ENCODE data around the gene CKLF.
"Not testable (repeated sequence)": the region's sequence is repeated elsewhere in the genome, so short reads cannot be mapped to it uniquely, and the experiment has no call there.

Gene CKLF

DNA sequence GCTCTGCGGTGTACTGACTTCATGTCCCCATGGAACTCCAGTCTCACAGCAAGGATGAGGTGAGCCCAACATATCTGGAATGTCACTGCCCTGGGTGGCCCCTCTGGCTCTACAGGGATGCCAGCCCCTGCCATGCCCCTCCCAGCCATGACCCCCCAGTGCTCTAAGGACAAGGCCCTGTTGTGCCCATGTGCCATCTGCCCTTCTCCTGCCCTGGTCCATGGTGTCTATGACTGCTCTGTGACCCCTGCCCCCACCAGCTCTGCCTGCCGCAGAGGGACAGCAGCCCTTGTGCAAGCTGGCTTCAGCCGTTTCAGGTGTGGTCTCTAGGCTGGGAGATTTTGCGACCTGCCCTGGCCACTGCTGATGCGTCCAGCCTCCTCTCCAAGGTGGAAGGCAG lies 42.8 kb upstream of the CKLF start:
- DNase-seq (ENCODE audit: low read depth): no peak
- TF ChIP-seq, protein P1, sequence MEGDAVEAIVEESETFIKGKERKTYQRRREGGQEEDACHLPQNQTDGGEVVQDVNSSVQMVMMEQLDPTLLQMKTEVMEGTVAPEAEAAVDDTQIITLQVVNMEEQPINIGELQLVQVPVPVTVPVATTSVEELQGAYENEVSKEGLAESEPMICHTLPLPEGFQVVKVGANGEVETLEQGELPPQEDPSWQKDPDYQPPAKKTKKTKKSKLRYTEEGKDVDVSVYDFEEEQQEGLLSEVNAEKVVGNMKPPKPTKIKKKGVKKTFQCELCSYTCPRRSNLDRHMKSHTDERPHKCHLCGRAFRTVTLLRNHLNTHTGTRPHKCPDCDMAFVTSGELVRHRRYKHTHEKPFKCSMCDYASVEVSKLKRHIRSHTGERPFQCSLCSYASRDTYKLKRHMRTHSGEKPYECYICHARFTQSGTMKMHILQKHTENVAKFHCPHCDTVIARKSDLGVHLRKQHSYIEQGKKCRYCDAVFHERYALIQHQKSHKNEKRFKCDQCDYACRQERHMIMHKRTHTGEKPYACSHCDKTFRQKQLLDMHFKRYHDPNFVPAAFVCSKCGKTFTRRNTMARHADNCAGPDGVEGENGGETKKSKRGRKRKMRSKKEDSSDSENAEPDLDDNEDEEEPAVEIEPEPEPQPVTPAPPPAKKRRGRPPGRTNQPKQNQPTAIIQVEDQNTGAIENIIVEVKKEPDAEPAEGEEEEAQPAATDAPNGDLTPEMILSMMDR (IDR thresholded peaks at IDR 0.05; ENCODE audit: insufficient read depth, low read depth, low read length, missing control alignments): no peak
- H3K4me3 ChIP-seq (ENCODE audit: low read depth, low read length): no peak overlapping the region

DNA sequence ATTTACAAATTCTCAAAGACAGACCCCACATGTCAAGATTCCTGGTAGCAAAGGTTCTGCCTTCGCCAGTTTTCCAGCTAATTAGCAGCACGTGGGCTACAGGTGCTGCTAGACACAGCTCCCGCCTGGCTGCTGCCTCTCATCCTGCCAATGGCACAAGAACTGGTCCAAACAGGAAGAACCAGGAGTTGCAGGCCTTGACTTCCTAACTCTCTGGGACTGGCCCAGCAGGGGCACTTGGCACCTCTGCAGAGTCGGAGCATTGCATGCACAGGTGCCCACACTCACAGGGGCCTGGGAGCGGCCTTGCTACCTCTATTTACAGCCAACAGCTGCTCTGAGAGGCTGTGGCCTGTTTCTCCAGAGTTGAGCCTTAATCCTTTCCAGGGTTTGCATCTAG lies 42.1 kb upstream of the CKLF start:
- no peak overlapping the region for H3K4me3 ChIP-seq (ENCODE audit: low read depth, low read length)
- no peak for DNase-seq (ENCODE audit: low read depth)
- TF ChIP-seq, protein P1 (IDR thresholded peaks at IDR 0.05; ENCODE audit: insufficient read depth, low read depth, low read length, missing control alignments): no peak

DNA sequence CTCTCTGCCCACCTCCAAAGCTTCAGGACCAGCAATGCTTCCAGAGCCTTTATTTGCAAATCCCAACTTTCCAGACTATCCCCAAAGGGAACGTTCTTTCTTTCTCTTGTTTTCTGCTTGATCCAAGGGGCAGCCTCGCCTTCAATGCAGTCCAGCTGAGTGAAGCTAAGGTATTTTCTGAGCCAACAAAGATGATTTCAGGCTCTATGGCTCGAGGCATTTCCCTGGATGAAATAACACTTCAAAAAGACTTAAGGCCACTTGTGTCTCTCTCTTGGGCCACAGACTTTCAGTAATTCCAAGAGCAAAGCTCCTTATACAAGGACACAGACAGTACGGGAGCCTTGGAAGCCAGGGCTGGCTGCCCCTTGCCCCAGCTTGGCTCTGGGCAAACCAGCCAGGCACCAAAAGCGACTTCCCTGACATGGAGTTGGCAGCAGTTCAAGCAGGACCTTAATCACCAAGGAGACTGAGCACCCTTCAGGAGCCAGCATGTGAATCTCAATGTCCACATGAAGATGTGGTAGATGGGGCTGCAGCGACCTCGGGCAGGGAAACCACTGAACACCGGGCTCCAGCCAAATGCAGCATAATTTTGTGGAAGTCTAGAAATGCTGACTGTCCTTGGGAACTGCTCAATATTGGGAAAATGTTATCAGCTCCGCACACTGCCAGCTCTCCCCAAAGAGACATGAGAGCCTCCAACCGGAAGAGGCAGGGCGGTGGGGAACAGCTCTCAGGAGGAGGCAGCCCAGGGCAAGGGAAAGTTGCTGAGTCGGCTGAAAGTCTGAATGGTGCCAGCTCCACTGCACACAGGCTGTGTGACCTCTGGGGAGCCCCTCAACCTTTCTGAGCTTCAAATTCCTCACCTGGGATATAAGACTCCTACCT lies 41.4 kb upstream of the CKLF start:
- no peak overlapping the region for H3K4me3 ChIP-seq (ENCODE audit: low read depth, low read length)
- no peak for DNase-seq (ENCODE audit: low read depth)
- TF ChIP-seq, protein P1 (IDR thresholded peaks at IDR 0.05; ENCODE audit: insufficient read depth, low read depth, low read length, missing control alignments): no peak

DNA sequence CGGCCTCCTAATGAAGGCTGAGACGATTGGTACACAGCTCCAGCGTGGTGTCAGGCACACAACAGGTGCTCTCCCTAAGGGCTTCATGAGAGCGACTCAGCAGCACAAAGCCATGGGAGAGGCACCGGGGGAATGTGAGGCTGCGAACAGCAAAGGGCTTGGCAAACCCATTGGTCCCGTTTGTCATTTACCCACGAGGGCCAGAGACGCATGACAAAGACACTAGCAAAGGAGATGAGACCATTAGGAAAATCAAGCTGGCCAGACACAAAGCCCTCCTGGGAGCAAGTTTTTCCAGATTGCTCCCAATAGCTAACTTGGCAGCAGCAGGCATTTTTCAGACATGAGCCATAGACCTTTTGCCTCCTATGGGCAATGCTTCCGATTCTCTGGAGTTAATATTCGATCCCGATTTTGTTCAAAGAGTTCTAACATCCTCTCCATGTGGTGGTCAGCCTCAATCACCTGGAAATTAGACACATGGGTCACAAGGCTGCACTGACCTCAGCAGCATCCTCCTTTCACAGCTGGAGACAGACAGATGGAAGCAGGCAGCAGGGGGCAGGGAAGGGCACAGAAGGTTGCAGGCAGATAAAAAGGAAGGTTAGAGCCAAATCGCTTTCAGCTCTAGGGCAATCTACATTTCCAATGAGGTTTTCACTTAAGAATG lies 40.6 kb upstream of the CKLF start:
- no peak overlapping the region for H3K4me3 ChIP-seq (ENCODE audit: low read depth, low read length)
- TF ChIP-seq, protein P1 (IDR thresholded peaks at IDR 0.05; ENCODE audit: insufficient read depth, low read depth, low read length, missing control alignments): no peak
- DNase-seq (ENCODE audit: low read depth): no peak

DNA sequence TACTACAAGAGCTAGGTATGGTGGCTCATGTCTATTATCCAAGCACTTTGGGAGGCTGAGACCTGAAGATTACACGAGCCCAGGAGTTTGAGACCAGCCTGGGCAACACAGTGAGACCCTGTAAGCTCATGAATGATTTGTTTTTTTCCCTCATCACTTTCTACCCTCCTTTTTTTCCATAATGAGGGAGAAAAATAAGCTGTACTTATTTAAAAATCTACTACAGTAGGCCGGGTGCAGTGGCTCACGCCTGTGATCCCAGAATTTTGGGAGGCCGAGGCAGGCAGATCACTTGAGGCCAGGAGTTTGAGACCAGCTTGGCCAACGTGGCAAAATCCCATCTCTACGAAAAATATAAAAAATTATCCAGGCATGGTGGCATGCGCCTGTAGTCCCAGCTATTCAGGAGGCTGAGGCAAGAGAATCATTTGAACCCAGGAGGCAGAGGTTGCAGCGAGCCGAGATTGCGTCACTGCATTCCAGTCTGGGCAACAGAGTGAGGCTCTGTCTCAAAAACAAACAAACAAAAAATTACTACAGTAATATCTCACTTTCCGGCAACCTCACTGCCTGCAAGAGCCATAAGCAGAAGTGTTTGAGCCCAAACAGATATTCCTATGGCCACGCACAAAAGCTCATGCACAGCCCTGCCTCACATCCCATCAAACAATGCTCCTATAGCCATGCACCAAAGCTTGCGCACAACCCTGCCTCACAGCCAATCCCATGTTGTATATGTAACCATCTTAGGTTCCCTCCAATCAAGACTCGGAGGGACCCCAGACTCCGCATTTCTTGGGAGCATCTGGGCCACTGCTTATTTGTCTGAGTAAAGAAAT lies 39.9 kb upstream of the CKLF start:
- H3K4me3 ChIP-seq (ENCODE audit: low read depth, low read length): no peak overlapping the region
- DNase-seq (ENCODE audit: low read depth): no peak
- TF ChIP-seq, protein P1 (IDR thresholded peaks at IDR 0.05; ENCODE audit: insufficient read depth, low read depth, low read length, missing control alignments): no peak

DNA sequence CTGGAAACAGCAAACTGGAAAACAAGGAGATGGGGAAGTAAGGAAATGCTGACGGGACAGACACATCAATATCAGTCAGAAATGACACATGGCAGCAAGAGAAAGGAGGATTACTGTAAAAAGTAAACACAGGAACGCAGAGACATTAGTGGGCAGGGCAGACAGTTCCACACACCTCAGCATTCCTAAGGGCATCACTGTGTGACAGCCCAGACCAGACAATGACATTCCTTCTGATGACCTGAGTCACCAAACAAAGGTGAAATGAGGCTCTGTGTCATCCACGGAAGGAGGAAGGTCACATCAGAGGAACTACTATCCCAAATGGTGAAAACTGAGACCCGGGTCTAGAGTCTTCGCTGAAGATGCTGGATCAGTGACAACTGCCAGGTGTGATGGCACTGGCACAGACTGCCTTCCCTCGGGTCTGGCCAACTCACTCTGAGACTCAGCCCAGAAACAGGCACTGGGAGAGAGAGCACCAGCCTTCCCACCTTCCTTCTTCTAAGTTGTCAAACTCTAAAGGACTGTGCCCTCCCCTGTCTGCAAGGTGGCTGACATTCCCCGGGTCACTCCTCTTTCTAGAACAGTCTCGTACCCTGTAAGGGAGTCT lies 39.2 kb upstream of the CKLF start:
- TF ChIP-seq, protein P1 (IDR thresholded peaks at IDR 0.05; ENCODE audit: insufficient read depth, low read depth, low read length, missing control alignments): no peak
- no peak overlapping the region for H3K4me3 ChIP-seq (ENCODE audit: low read depth, low read length)
- no peak for DNase-seq (ENCODE audit: low read depth)

DNA sequence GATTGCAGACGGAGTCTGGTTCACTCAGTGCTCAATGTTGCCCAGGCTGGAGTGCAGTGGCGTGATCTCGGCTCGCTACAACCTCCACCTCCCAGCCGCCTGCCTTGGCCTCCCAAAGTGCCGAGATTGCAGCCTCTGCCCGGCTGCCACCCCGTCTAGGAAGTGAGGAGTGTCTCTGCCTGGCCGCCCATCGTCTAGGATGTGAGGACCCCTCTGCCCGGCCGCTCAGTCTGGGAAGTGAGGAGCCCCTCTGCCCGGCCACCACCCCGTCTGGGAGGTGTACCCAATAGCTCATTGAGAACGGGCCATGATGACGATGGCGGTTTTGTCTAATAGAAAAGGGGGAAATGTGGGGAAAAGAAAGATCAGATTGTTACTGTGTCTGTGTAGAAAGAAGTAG lies 38.0 kb upstream of the CKLF start:
- not testable (repeated sequence) for H3K4me3 ChIP-seq (ENCODE audit: low read depth, low read length); DNase-seq (ENCODE audit: low read depth)

DNA sequence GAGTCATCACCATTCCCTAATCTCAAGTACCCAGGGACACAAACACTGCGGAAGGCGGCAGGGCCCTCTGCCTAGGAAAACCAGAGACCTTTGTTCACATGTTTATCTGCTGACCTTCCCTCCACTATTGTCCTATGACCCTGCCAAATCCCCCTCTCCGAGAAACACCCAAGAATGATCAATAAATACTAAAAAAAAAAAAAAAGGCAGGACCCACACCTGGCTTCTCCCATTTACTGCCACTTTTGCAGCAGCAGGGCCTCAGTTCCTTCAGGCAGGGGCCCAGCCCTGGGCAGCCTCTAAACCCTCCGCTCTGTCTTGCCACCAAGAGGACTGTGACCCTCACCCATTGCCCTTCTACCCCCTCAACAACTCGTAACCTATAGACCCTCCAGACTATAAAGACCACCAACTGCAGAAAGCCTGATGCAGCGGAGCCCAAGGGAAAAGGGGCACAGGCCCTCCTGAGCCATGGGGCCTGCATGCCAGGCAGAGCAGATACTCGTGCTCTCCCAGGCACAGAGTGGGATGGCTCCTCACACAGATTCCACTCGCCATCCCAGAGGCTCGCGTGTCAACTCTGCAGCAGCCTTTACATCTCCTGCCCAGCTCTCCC lies 37.3 kb upstream of the CKLF start:
- not testable (repeated sequence) for DNase-seq (ENCODE audit: low read depth); H3K4me3 ChIP-seq (ENCODE audit: low read depth, low read length)

Measured in GM12865 (cell line).